Calu3 (cell line): Measurements from ENCODE around the gene TMEM86B. TPM values are rescaled to one million over a fixed set of nuclear protein-coding genes. Genes with fewer than 3 reads are reported as not detected.

ENCODE experiments used
- BruUV-seq: library from RNA; stranded (reverse); fragments of 400-500 nt; replicated peaks from 2 replicates; lab custom pipeline; 2021; lab: Mats Ljungman, UMichigan
- CTCF ChIA-PET: fragments of 300-600 bp; sonication (Branson Sonifier 250); formaldehyde crosslinking; loops from one replicate; lab custom pipeline; 2022; ENCODE audit warnings: antibody characterized with exemption; lab: Charles Lee
- DNase-seq: peaks from one replicate; pipeline ENCODE4 v3.0.0; 2022
- H3K27ac Mint-ChIP-seq: one replicate; pipeline ENCODE4 v1.8.0; 2022; ENCODE audit warnings: mixed read lengths; ENCODE audit not compliant: unreplicated experiment
- H3K27me3 Mint-ChIP-seq: one replicate; pipeline ENCODE4 v1.8.0; 2022; ENCODE audit warnings: mixed read lengths; ENCODE audit not compliant: unreplicated experiment
- H3K36me3 Mint-ChIP-seq: one replicate; pipeline ENCODE4 v1.8.0; 2022; ENCODE audit warnings: mild to moderate bottlenecking, moderate library complexity, mixed read lengths; ENCODE audit not compliant: insufficient read depth, unreplicated experiment
- H3K4me1 Mint-ChIP-seq: one replicate; pipeline ENCODE4 v1.8.0; 2022; ENCODE audit warnings: mild to moderate bottlenecking, low read depth, mixed read lengths; ENCODE audit not compliant: unreplicated experiment
- H3K4me3 Mint-ChIP-seq: one replicate; pipeline ENCODE4 v1.8.0; 2022; ENCODE audit warnings: mild to moderate bottlenecking, low read depth, moderate library complexity, mixed read lengths; ENCODE audit not compliant: unreplicated experiment
- H3K9me3 Mint-ChIP-seq: one replicate; pipeline ENCODE4 v1.8.0; 2022; ENCODE audit warnings: low read depth, mixed read lengths; ENCODE audit not compliant: unreplicated experiment
- CTCF ChIP-seq: fragments of 200-600 bp; IDR thresholded peaks from one replicate; pipeline ENCODE4 v1.8.0; 2022; ENCODE audit warnings: antibody characterized with exemption; ENCODE audit not compliant: unreplicated experiment
- intact Hi-C: fragments of 100-400 bp; cut with micrococcal nuclease; formaldehyde crosslinking; loops from one replicate; pipeline ENCODE4 v1.10.0; 2022; ENCODE audit not compliant: unreplicated experiment
- total RNA-seq: library from RNA; stranded (reverse); gene quantifications from 2 replicates; pipeline ENCODE4 v1.2.3, GENCODE V29; 2022

The TMEM86B gene
- total RNA-seq, 1 experiment from 2014 or later = 14.3 TPM

GRCh38 chr19:55256562-55257460, 28.2 kb upstream of the TMEM86B start:
- no peak for TF ChIP-seq CTCF
- no peak for DNase-seq
- Mint-ChIP-seq H3K36me3 (peaks cover 38% of the 10 kb centered on the region), H3K27me3 (no peaks in the 10 kb centered on the region), H3K9me3 (no peaks in the 10 kb centered on the region), H3K4me3 (peak overlapping the region; percentile 96), H3K27ac (peak overlapping the region; percentile 51), H3K4me1 (peaks cover 37% of the 10 kb centered on the region)
- intact Hi-C loops = loop anchor here (10.0 kb wide), 1 partner anchor 82 kb away; no protein-coding TSS in a partner anchor
- CTCF ChIA-PET = interaction anchor here (0.7 kb wide), 1 partner anchor 108 kb away, joined by 6 read pairs; the partner anchor contains the start of gene TNNT1
- BruUV-seq = TSS peak; percentile 56

GRCh38 chr19:55255618-55256423, 27.3 kb upstream of the TMEM86B start:
- H3K4me3 Mint-ChIP-seq = peak overlapping the region; percentile 96
- peak overlapping the region; percentile 51 for H3K27ac Mint-ChIP-seq
- CTCF ChIA-PET = interaction anchor here (0.6 kb wide), 1 partner anchor 88 kb away, joined by 3 read pairs; no protein-coding TSS in a partner anchor
- intact Hi-C loops = loop anchor here (10.0 kb wide), 1 partner anchor 81 kb away; no protein-coding TSS in a partner anchor
- H3K9me3 Mint-ChIP-seq = no peaks in the 10 kb centered on the region
- peaks cover 39% of the 10 kb centered on the region for H3K36me3 Mint-ChIP-seq
- no peak for TF ChIP-seq CTCF
- DNase-seq = no peak
- H3K27me3 Mint-ChIP-seq = no peaks in the 10 kb centered on the region
- no TSS peak for BruUV-seq
- H3K4me1 Mint-ChIP-seq = peaks cover 46% of the 10 kb centered on the region

- no peak overlapping the region for H3K4me3 Mint-ChIP-seq
Measured at GRCh38 chr19:55254625-55254977, 26.0 kb upstream of the TMEM86B start.

More at GRCh38 chr19:55254625-55254977, 26.0 kb upstream of the TMEM86B start:
- CTCF ChIA-PET = interaction anchor here (0.6 kb wide), 1 partner anchor 162 kb away, joined by 6 read pairs; no protein-coding TSS in a partner anchor
- peaks cover 43% of the 10 kb centered on the region for H3K36me3 Mint-ChIP-seq
- no peaks in the 10 kb centered on the region for H3K27me3 Mint-ChIP-seq
- TF ChIP-seq CTCF = no peak
- intact Hi-C loops = loop anchor here (10.0 kb wide), 1 partner anchor 80 kb away; no protein-coding TSS in a partner anchor
- H3K27ac Mint-ChIP-seq = no peak overlapping the region
- no peak for DNase-seq
- peaks cover 51% of the 10 kb centered on the region for H3K4me1 Mint-ChIP-seq
- H3K9me3 Mint-ChIP-seq = no peaks in the 10 kb centered on the region
- BruUV-seq = no TSS peak
